Renal pelvis (tissue), 12 donors: ENCODE data around the gene KIDINS220. TPM values are rescaled to one million over a fixed set of nuclear protein-coding genes. Genes with fewer than 3 reads are reported as not detected.

ENCODE experiments used
- DNase-seq: peaks from one replicate; pipeline ENCODE4 v3.0.0-alpha.2; 2013
- long read RNA-seq, 16 experiments: transcript quantifications; one replicate each; lab custom pipeline, GENCODE V29; 2026
- polyA plus RNA-seq, 3 donors: library from polyadenylated mRNA; unstranded; fragments of 120-200 nt; gene quantifications; one replicate each; pipeline ENCODE4 v1.2.1, GENCODE V29; 2013; ENCODE audit not compliant: insufficient read length in 3 of 3

The KIDINS220 gene
- polyA plus RNA-seq = 10 to 100 TPM; 85.6 to 98.2 (median 85.9) TPM
- long read RNA-seq, donor 1 = 0 reads
- long read RNA-seq, donor 2, partial matches to known transcripts = 6 of 13 reads
- long read RNA-seq, donor 2, other reads (novel, unspliced or antisense) = 5 of 13 reads
- long read RNA-seq, donor 3 = 0 reads
- long read RNA-seq, donor 4, partial matches to known transcripts = 0 of 1 reads
- long read RNA-seq, donor 4, other reads (novel, unspliced or antisense) = 0 of 1 reads
- long read RNA-seq, donor 5 = 0 reads
- long read RNA-seq, donor 6, partial matches to known transcripts = 0 of 1 reads
- long read RNA-seq, donor 6, other reads (novel, unspliced or antisense) = 0 of 1 reads
- long read RNA-seq, donor 7, partial matches to known transcripts = 6 of 9 reads
- long read RNA-seq, donor 7, other reads (novel, unspliced or antisense) = 0 of 9 reads
- long read RNA-seq, donor 8, partial matches to known transcripts = 5 of 7 reads
- long read RNA-seq, donor 8, other reads (novel, unspliced or antisense) = 0 of 7 reads
- long read RNA-seq, donor 9, partial matches to known transcripts = 0 of 4 reads
- long read RNA-seq, donor 9, other reads (novel, unspliced or antisense) = 0 of 4 reads
- long read RNA-seq, donor 10, partial matches to known transcripts = 5 of 9 reads
- long read RNA-seq, donor 10, other reads (novel, unspliced or antisense) = 0 of 9 reads
- long read RNA-seq, donor 11 = 0 reads
- long read RNA-seq, donor 12, partial matches to known transcripts = 15 of 18 reads
- long read RNA-seq, donor 12, other reads (novel, unspliced or antisense) = 0 of 18 reads
- long read RNA-seq, donor 13 = 0 reads
- long read RNA-seq, donor 14 = 0 reads
- long read RNA-seq, donor 15, partial matches to known transcripts = 0 of 3 reads
- long read RNA-seq, donor 15, other reads (novel, unspliced or antisense) = 0 of 3 reads
- long read RNA-seq, donor 16 = 0 reads

- peak; percentile 85 for DNase-seq
These were observed at the start of gene KIDINS220 for GRCh38 chr2:8836971-8837794. KIDINS220 (minus strand) TSS chr2:8837613; CDS start chr2:8827093, 10,520 bp downstream.

GRCh38 chr2:8886876-8887275 lies 49.5 kb upstream of the KIDINS220 start:
- DNase-seq = no peak

- no peak for DNase-seq
These were observed 48.7 kb upstream of the KIDINS220 start for GRCh38 chr2:8886202-8886518.

GRCh38 chr2:8885449-8886201 lies 48.2 kb upstream of the KIDINS220 start:
- DNase-seq = no peak

- no peak for DNase-seq
These were observed 47.4 kb upstream of the KIDINS220 start for GRCh38 chr2:8884812-8885211.

- no peak for DNase-seq
These were observed 44.7 kb upstream of the KIDINS220 start for GRCh38 chr2:8882094-8882493.

GRCh38 chr2:8877894-8878293 lies 40.5 kb upstream of the KIDINS220 start:
- no peak for DNase-seq

- DNase-seq = no peak
These were observed 39.9 kb upstream of the KIDINS220 start for GRCh38 chr2:8877332-8877731.

- DNase-seq = no peak
These were observed 39.2 kb upstream of the KIDINS220 start for GRCh38 chr2:8876628-8877027.

- DNase-seq = peak; percentile 53
These were observed 35.5 kb upstream of the KIDINS220 start for GRCh38 chr2:8872821-8873432.

- DNase-seq = peak; percentile 38
These were observed 33.0 kb upstream of the KIDINS220 start for GRCh38 chr2:8870441-8870840.

- no peak for DNase-seq
These were observed 29.9 kb upstream of the KIDINS220 start for GRCh38 chr2:8867363-8867762.

- DNase-seq = no peak
These were observed 26.0 kb upstream of the KIDINS220 start for GRCh38 chr2:8863331-8863953.

- no peak for DNase-seq
These were observed 24.8 kb upstream of the KIDINS220 start for GRCh38 chr2:8862230-8862629.

GRCh38 chr2:8861797-8862196 lies 24.4 kb upstream of the KIDINS220 start:
- DNase-seq = no peak

GRCh38 chr2:8860239-8860638 lies 22.8 kb upstream of the KIDINS220 start:
- no peak for DNase-seq

GRCh38 chr2:8858910-8859309 lies 21.5 kb upstream of the KIDINS220 start:
- no peak for DNase-seq

GRCh38 chr2:8858264-8858663 lies 20.9 kb upstream of the KIDINS220 start:
- no peak for DNase-seq

GRCh38 chr2:8857709-8858108 lies 20.3 kb upstream of the KIDINS220 start:
- peak; percentile 44 for DNase-seq

- no peak for DNase-seq
These were observed 18.8 kb upstream of the KIDINS220 start for GRCh38 chr2:8856176-8856575.
